Ovary (tissue), 3 donors: ENCODE measurements around the gene UPK3BL1.
"Not testable (repeated sequence)": the region's sequence is repeated elsewhere in the genome, so short reads cannot be mapped to it uniquely, and the experiment has no call there.

ENCODE experiments used
- CTCF ChIP-seq, 3 donors: fragments of 450-650 bp in 2 of 3; fragments of 200-600 bp in 1 of 3; IDR thresholded peaks; one replicate each; pipeline versions ENCODE4 v1.5.1 to v1.8.0; 2016 to 2022; ENCODE audit warnings: antibody characterized with exemption in 3 of 3, mild to moderate bottlenecking in 1 of 3
- EP300 ChIP-seq: sonication (generic); formaldehyde crosslinking; IDR thresholded peaks from one replicate; pipeline ENCODE4 v1.6.1; 2017; ENCODE audit warnings: antibody characterized with exemption
- POLR2A ChIP-seq: fragments of 450-650 bp; IDR thresholded peaks from one replicate; pipeline ENCODE4 v1.6.1; 2017; ENCODE audit warnings: antibody characterized with exemption, mild to moderate bottlenecking, moderate library complexity
- donor health status: DM: no; HTN: no; CAD: no.

GRCh38 chr7:102673447-102674067 lies 31.0 kb upstream of the UPK3BL1 start:
- not testable (repeated sequence) for TF ChIP-seq CTCF (IDR thresholded peaks at IDR 0.05); POLR2A; EP300
